NT2/D1 (cell line): Measurements from ENCODE around the gene ANKS4B.

ENCODE experiments used
- SUZ12 ChIP-seq: IDR thresholded peaks from 2 replicates; pipeline ENCODE4 v1.6.1; 2011; ENCODE audit not compliant: insufficient read length, insufficient read depth; ENCODE audit errors: extremely low read depth
- YY1 ChIP-seq: IDR thresholded peaks from 2 replicates; pipeline ENCODE4 v1.6.1; 2011; ENCODE audit not compliant: insufficient read length, insufficient read depth
- ZNF274 ChIP-seq: IDR thresholded peaks from 2 replicates; pipeline ENCODE4 v1.6.1; 2011; ENCODE audit warnings: mild to moderate bottlenecking, low read depth, low read length

DNA sequence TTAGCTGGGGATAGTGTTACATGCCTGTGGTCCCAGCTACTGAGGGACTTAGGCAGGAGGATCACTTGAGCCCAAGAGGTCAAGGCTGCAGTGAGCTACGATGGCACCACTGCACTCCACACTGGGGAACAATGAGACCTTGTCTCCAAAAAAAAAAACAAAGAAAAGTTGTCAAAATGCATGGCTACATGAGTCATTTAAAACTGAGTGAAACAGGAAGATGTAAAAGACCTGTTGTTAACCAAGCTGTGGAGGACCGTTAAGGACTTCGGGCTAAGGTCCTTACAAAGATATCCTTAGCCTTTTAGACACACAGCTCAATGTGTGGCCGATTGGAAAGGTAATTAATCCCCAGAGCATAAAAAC is 47.2 kb upstream of the ANKS4B start:
- TF ChIP-seq ZNF274 (no peak), YY1 (no peak), SUZ12 (no peak)
